Measurements from ENCODE around the gene MXD4. TPM values are rescaled to one million over a fixed set of nuclear protein-coding genes. Genes with fewer than 3 reads are reported as not detected.

Gene MXD4
- polyA plus RNA-seq = 0.17 and 0.34 TPM in 2 replicates

DNA sequence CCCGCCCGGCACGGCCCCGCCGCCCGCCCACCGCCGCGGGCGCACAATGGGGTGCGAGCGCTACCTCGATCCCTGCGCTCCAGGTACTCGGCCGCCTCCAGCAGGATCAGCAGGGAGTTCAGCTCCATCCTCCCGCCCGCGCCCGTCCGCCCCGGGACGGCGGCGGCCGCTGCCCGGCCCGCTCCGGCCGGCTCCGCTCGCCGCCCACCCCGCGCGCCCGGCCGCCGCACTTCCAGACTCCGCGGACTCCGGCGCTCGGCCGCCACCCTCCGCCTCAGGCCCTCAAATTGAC, at the start of gene MXD4:
Gene MXD4, minus strand, starts transcription at position 257 of the 292 bp plus-strand sequence. Its CDS starts 129 bp downstream, at position 128.

GRCh38 chr4:2241410-2242353, 20.2 kb downstream of the MXD4 start, which contains the start of the genes HAUS3 and POLN:
HAUS3 (minus strand) TSS chr4:2242121; CDS start chr4:2240946, 1,175 bp downstream.
POLN (minus strand) TSS chr4:2242121; CDS start chr4:2229231, 12,890 bp downstream.

Other genes with a start within 250 kb of the MXD4 start
- gene NAT8L, start 202.8 kb downstream of the MXD4 start, polyA plus RNA-seq = 3.7 and 6.3 TPM in 2 replicates
- 4.7 and 6.1 TPM in 2 replicates for gene HAUS3, start 20.0 kb downstream of the MXD4 start, polyA plus RNA-seq
- gene POLN, start 20.0 kb downstream of the MXD4 start, polyA plus RNA-seq = 2.8 and 9.1 TPM in 2 replicates
- 7.0 and 11.5 TPM in 2 replicates for gene ZFYVE28, start 156.5 kb upstream of the MXD4 start, polyA plus RNA-seq
- 0.32 and 1.3 TPM in 2 replicates for gene CFAP99, start 156.8 kb upstream of the MXD4 start, polyA plus RNA-seq
- gene RNF4, start 207.0 kb upstream of the MXD4 start, polyA plus RNA-seq = 22.7 and 39.4 TPM in 2 replicates

All from Purkinje cell (primary cell).